ENCODE data around the gene PDE4B.

DNA sequence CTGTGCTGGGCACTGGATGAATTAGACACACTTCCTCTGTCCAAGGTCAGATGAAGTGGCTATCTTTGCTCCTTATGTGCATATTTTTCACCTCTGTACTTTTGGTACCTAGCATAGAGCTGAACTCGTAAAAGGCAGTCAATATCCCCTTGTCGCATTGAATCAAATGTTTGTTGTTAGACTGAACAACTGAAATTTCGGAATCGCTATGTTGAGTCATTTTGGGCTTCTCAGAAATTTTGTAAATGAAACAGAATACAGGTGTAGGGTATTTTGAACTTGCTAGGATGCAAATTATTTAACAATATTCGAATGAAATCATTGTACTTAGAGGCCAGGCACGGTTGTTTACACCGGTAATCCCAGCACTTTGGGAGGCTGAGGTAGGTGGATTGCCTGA is 48.0 kb downstream of the PDE4B start:
- TF ChIP-seq CTCF (IDR thresholded peaks at IDR 0.05; ENCODE audit: low read length) (no peak), EZH2 (IDR thresholded peaks at IDR 0.05; ENCODE audit: borderline replicate concordance, low read length) (no peak)
